Subcutaneous adipose tissue (tissue), 4 donors: ENCODE results near the gene SCUBE1. TPM values are rescaled to one million over a fixed set of nuclear protein-coding genes. Genes with fewer than 3 reads are reported as not detected.

Experiments
- total RNA-seq, 4 donors: library from RNA; depleted of rRNA; stranded (reverse); fragments of >200 nt; gene quantifications; one replicate each; pipeline ENCODE4 v1.1.0, GENCODE V29; 2016
- TF ChIP-seq, protein P1 (sequence below): fragments of 450-650 bp; IDR thresholded peaks from one replicate; pipeline ENCODE4 v1.5.1; 2016; ENCODE audit warnings: low read depth, mild to moderate bottlenecking, control low read depth, antibody characterized with exemption, moderate library complexity

SCUBE1 gene
- total RNA-seq, 4 donors from 2014 or later, result 0.66 to 4.6 (median 1.7) TPM

DNA sequence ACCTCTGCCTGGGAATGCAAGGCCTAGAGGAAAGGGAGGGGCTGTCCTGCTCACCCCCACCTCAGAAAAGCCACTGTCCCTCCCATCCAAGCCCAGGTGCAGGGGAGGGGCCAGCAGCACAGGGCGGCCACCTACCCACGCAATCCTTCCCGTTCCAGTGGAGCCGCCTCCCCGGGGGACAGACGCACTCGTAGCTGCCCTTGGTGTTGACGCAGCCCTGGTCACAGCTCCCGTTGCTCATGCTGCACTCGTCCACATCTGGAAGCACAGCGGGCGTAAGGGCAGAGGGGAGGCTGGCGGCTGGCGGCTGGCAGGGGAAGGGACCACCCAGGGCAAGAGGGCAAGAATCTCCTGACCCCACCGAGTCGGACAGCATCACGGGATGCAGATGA, 115.9 kb downstream of the SCUBE1 start:
- TF ChIP-seq, protein P1, sequence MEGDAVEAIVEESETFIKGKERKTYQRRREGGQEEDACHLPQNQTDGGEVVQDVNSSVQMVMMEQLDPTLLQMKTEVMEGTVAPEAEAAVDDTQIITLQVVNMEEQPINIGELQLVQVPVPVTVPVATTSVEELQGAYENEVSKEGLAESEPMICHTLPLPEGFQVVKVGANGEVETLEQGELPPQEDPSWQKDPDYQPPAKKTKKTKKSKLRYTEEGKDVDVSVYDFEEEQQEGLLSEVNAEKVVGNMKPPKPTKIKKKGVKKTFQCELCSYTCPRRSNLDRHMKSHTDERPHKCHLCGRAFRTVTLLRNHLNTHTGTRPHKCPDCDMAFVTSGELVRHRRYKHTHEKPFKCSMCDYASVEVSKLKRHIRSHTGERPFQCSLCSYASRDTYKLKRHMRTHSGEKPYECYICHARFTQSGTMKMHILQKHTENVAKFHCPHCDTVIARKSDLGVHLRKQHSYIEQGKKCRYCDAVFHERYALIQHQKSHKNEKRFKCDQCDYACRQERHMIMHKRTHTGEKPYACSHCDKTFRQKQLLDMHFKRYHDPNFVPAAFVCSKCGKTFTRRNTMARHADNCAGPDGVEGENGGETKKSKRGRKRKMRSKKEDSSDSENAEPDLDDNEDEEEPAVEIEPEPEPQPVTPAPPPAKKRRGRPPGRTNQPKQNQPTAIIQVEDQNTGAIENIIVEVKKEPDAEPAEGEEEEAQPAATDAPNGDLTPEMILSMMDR, result no peak

DNA sequence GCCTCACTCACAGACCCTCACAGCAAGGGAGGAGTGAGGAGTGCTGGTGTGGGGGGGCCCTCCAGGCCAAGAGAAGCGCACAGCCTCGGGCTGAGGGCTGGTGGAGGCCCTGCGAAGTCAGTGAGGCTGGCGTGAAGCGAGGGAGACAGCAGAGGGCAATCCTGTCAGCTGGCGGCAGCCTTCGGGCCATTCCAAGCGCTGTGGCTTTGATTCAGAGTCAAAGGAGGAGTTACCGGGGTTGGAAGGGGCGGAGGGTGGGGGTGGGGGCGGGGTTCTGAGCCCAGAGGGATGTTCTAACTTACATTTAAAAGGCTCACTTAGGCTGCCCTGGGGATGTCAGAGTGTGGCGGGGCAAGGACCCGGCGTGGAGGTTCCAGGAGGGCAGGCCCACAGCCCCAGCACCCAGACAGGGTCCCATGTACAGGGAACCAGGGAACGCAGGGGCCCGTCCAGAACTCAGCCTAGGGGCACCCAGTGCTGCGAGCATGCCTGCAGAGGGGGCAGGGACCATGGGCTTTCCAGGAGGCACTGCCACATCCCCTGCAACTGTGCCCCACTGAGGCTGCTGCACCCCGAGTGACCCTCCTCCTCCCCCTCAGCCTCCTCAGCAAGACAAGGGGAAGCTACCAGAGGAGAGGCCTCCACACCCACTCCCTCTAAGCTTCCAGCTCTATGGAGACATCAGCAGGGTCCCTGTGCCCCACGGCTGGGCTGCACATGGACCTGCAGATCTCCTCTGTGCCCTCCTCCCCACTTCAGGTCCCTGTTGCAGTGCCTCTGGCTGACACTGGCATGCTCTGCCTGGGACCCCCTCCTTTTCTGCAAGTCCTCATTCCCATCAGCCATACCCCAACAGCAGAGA, 116.6 kb downstream of the SCUBE1 start:
- TF ChIP-seq, protein P1, result no peak

DNA sequence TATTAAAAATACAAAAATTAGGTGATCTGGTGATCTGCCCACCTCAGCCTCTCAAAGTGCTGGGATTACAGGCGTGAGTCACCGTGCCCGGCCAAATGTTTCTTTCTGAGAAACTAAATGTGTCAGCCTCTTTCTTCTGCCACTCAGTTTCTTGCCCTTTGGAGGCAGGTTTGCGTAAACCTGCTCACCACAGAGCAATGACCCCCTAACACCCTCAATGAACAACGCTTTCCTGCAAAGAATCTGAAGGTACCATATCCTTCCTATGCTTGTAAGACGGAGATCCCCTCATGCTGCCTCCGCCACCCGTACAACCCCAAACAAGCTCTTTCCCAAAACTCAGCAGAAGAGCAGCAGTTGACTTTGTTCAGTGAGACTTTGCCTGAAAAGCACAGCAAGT, 117.6 kb downstream of the SCUBE1 start:
- TF ChIP-seq, protein P1, result no peak

DNA sequence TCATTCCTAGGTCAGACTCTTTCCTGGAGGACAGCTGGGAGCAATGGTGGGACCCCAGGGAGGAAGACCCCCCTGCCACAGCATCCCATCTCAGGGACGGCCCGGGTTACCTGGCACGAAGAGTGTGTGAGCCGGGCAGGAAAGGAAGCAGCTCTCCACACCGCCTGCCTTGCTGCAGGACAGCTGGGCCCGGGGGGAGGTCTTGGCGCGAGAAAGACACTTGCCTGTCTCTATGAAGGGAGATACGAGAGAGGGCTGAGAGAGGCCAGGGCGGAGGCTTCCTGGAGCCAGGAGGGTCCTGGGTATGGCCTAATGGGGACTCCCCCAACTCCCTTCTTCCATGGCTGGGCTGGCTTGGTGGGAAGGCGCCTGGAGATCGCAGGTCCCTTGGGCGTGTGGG, 120.2 kb downstream of the SCUBE1 start:
- TF ChIP-seq, protein P1, result no peak

DNA sequence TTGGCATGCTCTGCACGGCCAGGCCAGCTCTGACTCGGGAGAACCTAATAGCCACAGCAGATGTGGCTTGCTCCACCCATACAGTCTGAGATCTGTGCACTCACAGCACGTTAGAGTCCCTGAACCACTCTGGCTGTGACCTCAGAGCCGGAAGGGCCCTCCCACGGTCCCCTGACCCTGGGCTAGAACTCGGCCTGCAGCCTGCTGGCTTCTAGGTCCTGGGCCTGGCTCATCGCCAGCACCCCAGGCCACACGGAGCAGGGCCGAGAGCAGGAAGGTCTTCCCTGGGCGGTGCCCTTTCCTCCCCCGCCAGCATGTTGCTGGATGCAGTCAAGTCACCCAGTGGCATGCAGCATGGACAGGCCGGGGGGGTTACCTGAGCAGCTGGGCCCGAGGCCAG, 120.9 kb downstream of the SCUBE1 start:
- TF ChIP-seq, protein P1, result no peak

DNA sequence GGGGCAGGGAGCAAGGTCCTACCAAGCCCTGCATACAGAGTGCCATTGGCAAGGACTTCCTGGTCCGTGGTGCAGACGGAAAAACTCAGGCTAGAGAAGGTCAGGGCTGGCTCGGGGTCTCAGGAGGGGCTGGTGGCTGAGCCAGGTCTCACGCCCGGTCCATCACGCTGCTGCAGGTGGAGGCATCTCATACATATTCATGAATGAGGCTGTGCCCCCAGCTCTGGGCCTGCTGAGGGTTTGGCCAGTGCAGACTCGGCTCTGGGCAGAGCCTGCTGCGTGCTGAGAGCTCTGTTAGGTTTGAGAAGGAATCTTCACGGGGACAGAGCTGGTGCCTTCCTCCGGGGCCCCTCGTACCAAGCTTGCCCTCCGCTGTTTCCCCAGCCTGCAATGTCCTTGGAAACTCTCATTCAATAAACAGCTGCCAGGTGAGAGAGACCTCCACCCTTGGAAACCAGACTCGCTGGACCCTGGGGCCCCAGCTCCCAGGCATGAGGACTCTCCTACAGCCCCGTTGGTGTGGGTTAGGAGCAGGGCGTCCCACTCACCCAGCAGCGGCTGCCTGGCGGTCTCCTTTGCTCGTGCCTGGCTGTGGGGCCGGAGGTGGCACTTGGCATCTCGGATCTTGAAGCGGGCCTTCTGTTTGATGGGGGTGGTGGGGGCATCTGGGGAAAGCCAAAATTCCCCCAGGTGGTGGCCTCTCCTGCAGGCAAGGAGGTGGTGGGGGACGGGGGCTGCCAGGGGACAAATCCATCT, 122.4 kb downstream of the SCUBE1 start:
- TF ChIP-seq, protein P1, result no peak

DNA sequence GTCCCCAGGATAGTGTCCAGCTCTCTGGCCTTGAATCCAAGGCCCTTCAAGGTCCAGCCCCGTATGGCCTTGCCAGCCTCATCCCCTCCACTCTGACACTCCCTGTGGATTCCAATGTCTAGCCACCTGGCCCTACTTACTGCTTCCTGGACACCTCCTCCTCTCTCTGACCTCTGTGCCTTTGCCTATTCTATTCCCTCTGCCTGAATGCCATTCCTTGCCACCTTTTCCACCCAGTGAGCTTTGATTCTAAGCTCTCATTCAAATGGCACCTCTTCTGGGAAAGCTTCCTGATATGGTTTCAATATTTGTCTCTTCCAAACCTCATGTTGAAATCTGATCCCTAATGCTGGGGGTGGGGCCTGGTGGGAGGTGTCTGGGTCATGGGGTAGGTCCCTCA, 124.4 kb downstream of the SCUBE1 start:
- TF ChIP-seq, protein P1, result no peak
